Skeletal muscle cell (primary cell): ENCODE results near the gene ATP4A.

ENCODE experiments used
- DNase-seq: peaks from one replicate; pipeline ENCODE4 v3.0.0-alpha.2; 2010; ENCODE audit warnings: low read depth
- H3K4me3 ChIP-seq: 2 replicates; pipeline ENCODE4 v1.5.1; 2011; ENCODE audit warnings: low read depth, mild to moderate bottlenecking, control low read depth, low read length, moderate library complexity

Gene ATP4A

DNA sequence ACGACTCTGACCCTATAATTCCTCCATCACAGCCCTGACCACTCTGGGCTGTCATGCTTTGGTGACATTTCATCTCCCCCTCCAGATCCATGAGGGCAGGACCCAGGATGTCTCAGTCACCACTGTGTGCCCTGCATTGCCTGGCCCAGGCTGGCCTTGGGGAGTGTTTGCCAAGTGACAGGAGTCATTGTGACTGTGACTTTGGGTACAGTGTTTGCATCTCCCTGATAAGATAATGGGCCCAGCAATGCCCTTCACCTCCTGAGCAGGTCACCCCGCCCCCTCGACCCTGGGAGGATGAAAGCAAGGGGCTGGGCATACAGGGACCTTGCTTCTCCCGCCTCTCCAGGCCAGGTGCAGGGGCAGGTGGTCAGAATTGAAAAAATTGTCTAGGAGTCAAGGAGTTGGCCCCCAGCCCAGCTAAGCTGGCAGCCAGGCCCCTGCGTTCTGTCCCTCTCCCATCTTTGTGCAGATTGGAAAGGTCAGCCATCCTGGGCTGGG is 5.9 kb upstream of the ATP4A start:
- DNase-seq, result no peak
- H3K4me3 ChIP-seq, result no peak overlapping the region

DNA sequence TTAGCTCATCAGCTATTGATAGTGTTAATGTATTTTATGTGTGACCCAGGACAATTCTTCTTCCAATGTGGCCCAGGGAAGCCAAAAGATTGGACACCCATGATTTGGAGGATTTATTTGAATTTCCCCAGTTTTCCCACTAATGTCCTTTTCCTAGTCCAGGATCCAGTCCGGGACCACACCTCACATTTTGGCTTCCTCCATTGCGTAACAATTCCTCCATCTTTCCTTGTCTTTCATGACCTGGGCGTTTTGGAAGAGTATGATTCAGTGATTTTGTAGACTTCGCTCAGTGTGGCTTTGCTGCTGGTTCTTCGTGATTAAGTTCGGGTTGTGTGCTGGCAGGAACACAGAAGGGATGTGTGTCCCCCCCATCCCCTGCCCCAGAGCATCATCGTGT is 3.3 kb upstream of the ATP4A start:
- DNase-seq, result no peak
- no peak overlapping the region for H3K4me3 ChIP-seq

DNA sequence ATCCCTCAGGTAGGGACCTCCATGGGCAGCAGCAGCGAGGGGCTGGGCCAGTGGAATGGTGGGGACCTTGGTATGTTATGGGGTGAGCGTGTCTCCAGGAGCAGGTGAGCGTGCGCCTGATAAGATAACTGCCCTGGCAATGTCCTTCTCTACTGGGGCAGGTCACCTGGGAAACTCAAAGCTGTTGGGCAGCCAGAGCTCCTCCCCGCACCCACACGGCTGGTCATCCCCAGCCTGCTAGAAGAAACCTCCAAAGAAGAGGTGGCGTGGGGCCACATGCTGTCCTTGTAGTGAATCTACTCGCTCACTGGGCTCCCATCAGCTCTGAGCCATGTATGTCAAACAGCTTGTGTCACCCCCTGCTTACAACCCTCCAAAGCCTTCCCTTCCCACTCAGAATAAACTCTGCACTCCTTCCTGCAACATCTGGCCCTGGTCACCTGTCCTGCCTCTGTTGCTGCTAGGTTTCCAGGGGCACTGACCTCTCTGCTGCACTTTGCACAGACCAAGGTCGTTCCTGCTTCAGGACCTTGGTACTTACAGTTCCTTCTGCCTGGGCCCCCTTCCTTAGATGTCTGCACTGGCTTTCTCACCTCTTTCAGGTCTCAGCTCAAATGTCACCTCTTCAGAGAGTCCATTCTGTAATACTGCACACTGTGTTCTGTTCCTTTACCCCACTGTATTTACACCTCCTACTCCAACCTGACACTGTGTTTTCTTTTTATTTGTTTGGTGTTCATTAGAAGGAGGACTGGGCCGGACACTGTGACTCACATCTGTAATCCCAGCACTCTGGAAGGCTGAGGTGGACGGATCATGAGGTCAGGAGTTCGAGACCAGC is 1.8 kb upstream of the ATP4A start:
- no peak for DNase-seq
- no peak overlapping the region for H3K4me3 ChIP-seq

DNA sequence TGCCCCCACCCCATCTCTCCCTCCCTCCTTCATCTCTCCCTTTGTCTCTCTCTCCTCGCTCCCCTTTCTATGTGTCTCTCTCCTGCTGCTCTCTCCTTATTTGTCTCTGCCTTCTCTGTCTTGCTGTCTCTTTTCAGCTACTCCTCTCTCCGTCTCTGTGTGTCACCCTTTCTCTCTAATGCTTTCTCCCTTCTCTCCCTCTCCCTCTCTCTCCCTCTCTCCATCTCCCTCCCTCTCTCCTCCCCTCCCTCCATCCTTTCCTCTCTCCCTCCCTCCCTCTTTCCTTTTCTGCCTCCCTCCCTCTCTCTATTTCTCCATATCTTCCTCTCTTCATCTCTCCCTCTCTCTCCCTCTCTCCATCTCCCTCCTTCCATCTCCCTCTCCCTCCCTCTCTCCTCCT is 682 bp downstream of the ATP4A start:
- H3K4me3 ChIP-seq, result no peak overlapping the region
- DNase-seq, result no peak

DNA sequence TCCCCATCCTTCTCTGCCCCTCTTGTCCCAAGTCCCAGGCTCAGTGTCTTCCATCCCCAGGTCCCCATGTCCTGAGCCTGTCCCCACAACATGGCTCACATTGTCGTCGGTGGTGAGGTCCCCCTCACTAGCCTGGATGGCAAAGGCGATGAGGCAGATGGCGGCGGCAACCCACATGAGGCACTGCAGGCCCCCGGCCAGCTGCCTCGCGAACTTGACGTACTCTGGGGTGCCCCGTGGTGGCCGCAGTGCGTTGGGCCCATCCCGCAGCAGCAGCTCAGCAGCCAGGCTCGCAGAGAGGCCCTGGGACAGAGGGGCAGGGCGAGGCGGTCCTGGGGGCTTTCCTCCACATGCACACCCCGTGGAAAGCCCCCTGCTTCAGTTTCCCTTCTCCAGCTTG is 1.1 kb downstream of the ATP4A start:
- no peak overlapping the region for H3K4me3 ChIP-seq
- no peak for DNase-seq

DNA sequence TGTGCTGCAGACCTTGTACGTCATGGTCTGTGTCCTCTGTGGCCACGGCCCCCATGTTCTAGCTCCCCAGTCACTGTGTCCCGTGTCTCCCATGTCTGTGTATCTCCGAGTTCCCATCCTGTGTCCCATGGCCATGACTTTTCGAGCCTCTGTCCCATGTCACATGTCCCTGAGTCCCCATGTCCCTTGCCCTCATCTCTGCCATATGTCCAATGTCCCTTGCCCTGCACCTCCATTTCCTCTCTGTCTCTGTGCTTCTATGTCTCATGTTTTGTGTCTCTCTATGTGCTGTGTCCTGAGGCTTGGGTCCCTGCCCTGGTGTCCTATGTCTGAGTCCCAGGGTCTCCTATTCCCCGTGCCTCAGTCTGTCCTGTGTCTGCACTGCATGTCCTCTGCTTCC is 2.0 kb downstream of the ATP4A start:
- no peak overlapping the region for H3K4me3 ChIP-seq
- DNase-seq, result no peak

DNA sequence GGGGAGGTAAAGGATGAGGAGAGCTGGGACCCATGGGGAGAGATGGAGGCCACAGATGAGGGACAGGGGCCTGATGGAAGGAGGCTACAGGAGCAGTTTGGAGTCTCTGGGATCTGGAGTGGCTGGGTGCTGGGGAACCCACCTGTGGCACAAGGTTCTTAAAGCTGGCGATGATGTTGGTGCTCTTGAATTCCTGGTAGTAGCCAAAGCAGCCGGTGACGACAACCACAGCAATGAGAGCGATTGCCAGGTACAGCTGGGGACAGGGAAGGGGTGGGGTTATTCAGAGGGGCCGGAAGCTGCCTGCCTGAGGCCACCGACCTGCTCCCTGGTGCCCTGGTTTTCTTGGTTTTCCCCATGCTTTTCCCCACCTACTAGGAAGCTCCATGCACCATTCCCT is 2.8 kb downstream of the ATP4A start:
- no peak for DNase-seq
- no peak overlapping the region for H3K4me3 ChIP-seq

DNA sequence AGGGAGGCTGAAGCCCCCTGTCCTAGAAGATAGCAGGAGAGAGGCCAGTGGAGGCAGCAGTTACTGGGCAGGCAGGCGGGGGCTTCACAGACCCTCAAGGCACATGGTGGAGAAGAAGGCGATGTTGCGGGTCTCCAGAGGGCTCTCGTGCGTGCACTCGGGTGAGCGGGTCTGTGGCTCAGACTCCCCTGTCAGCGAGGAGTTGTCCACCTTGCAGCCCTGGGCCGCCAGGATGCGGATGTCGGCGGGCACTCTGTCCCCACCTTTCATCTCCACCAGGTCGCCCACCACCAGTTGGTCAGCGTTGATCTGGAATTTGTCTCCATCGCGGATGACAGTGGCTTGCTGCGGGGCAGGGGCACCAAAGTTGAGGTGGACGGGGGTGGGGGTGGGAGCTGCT is 3.2 kb downstream of the ATP4A start:
- no peak overlapping the region for H3K4me3 ChIP-seq
- DNase-seq, result no peak

DNA sequence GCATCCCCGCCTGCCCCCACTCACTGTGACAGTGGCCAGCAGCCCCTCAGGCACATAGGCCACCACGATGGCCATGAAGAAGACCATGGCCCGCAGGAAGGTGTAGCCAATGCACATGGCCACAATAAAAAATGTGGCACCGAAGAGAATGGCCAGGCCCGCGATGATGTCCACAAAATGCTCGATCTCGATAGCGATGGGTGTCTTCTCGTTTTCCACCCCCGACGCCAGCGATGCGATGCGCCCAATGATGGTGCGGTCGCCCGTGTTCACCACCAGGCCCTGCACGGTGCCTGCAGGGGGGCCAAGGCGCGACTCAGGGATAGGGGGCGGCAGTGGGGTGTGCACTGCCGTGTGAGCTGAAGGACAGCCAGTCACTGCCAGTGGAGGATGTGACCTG is 3.7 kb downstream of the ATP4A start:
- H3K4me3 ChIP-seq, result no peak overlapping the region
- DNase-seq, result no peak

DNA sequence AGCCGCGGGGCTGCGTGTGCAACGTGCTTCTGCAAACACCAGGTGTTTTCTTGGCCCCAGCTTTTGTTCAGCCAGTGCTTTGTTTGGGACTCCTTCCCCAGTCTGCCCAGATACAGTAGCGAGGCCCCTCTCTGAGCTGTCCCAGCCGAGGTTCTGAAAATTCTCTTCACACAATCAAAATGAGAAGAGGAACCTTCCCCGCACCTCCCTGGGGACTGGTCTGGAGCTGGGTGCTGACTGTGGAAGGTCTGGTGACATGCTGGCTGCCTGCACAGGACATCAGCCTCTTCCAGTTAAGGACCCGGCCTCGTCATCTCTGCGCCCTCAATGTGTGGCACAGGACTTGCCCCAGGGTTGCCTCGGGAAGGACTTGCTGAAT is 4.2 kb downstream of the ATP4A start:
- DNase-seq, result no peak

DNA sequence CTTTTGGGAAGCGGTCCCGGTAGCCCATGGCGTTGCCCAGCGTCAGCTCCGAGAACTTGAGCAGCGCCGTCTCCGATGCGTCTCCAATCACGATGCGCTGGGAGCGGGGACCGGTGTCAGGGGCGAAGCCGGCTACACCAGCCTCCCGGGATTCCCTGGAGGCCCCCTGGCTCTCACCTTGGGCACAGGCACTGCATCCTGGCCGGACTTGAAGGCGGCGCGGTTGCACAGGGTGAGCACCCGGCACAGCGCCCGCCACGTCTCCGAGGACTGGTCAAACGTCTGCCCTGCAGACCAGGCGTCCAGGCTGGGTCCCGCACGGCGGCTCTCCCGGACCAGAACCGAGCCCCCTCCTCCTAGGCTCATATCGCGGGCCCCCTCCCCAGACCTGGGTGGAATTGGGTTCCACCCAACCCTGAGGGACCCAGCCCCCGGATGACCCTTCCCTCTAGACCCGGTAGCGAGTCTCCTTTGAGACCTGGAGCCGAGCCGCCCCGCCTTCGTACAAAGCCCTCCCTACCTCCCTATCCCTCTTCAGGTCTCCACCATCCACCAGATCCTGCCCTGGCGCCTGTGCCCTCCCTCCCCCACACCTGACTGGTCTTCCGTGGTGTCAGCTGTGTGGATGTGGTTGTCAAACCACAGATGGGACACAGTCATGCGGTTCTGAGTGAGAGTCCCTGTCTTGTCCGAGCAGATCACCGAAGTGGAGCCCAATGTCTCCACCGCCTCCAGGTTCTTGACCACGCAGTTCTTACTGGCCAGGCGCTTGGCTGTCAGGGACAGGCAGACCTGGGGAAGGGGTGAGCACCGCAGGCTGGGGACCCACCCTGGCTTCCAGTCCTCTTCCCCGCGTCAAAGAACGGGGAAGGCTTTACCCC is 4.8 kb downstream of the ATP4A start:
- no peak for DNase-seq
- peak overlapping the region; percentile 49 for H3K4me3 ChIP-seq

More for the DNA sequence above, 4.2 kb downstream of the ATP4A start:
- no peak overlapping the region for H3K4me3 ChIP-seq

DNA sequence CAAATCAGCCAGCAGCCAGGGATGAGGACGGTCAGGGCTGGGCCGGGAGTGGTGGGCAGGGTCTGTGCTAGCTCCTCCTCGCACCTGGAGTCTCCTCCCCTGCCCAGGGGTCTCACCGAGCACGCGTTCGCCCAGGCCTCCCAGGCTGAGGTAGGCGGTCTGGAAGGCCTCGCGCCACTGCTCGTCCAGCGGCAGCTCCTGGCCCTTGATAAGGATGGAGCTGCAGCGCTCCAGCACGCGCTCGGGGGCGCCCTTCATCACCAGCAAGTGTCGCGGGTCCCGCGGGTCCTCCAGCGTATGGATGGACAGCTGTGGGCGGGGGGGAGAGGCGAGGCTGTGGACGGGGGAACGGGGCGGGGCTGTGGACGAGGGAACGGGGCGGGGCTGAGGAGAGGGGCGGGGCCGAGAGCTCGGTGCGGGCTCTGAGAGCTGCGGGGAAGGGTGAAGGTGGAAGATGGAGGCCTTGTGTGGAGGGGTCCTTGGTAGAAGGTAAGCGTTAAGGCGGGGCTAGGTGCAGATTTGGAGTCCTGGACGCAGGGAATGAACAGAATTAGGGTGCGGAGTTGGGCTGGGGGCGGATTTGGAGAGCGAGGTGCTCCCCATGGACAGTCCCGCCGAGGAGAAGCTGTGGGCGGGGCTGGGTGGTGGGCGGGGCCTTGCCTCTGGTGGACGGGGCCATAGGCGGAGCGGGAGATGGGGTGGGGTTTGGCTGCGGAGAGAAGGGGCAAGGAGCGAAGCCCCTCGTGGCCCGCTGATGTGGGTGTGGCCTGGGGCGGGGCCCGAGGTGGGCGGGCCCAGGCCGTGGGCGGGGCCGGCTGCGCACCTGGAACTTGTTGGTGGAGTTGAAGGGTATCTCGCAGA is 5.7 kb downstream of the ATP4A start:
- DNase-seq, result no peak

DNA sequence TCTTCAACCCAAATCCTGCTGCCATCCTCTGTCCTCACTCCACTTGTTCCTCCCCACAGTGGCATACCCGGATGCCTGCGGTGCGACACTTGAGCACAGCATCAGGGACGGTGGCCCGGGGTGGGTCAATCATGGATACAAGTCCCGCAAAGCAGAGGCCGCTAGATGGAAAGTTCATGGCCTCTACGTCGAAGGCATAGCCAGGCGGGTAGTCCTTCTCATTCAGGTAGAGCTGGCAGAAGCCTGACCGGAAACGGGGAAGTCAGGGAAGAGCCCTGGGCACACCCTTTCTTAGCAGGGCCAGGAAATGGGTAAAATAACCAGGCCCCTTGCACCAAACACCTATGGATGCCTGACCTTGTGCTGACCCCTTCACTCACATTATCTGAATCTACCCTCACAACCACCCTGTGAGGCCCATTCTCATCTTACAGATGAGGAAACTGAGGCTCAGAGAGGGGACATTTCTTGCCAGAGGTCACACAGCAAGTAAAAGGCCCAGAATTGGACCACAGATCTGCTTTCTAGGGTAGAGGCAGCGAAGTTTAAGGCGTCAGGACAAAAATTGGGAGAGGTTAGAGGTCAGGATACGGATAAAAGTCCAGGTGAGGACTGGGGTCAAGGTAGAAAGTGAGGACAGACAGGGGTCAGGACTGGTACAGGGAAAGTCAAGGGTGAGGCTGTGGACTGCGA is 6.5 kb downstream of the ATP4A start:
- no peak for DNase-seq
- H3K4me3 ChIP-seq, result no peak overlapping the region

More for the DNA sequence above, 5.7 kb downstream of the ATP4A start:
- H3K4me3 ChIP-seq, result peak overlapping the region; percentile 49

DNA sequence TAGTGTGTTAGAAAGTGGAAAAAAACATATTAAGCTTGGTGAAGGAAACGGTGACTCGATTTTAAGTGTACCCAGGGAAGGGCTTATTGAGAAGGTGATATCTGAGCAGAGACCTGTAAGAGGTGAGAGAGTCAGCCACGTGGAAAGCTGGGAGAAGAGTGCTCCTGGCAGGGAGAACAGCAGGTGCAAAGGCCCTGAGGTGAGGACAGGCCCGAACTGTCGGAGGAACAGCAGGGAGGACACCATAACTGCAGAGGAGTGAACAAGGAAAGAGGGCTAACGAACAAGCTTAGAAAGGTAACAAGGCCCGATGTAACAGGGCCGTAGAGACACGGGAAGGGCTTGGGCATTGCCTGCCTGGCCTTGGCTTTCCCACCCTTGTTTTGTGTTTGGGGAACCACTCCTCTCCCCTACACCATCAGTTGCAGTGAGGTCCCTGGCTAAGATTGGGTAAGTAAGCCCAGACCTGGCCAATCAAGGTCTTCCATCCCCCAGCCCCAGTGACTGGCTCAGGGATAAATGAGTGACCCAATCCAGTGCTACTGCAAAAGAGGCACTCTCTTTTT is 7.3 kb downstream of the ATP4A start:
- DNase-seq, result no peak
- H3K4me3 ChIP-seq, result no peak overlapping the region

DNA sequence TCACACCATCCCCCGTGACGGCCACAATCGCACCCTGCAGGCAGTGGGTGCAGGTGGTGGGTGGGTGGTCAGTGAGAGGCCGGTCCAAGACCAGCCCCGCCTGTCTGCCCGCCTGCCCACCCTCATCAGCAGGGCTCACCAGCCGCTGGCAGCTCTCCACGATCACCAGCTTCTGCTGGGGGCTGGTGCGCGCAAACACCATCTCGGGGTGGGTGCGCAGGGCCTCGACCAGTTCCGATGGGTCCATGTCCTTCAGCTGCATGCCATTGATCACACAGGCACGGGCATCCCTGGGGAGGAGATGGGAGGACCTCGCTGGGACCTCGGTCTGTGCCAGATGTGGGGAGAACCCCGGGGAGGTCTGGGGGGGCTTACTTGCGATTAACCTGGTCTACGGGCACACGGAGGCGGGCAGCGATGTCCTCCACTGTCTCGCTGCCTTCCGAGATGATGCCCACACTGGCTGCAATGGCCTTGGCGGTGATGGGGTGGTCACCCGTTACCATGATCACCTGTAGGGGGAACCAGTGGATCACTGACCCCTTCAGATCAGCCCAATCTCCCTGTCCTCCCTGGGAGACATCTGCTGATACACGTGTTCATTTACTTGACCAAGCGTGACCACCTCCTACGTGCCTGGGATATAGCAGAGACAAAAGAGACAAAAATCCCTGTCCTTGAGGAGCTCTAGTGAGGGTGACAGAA is 8.0 kb downstream of the ATP4A start:
- no peak for DNase-seq
- no peak overlapping the region for H3K4me3 ChIP-seq

DNA sequence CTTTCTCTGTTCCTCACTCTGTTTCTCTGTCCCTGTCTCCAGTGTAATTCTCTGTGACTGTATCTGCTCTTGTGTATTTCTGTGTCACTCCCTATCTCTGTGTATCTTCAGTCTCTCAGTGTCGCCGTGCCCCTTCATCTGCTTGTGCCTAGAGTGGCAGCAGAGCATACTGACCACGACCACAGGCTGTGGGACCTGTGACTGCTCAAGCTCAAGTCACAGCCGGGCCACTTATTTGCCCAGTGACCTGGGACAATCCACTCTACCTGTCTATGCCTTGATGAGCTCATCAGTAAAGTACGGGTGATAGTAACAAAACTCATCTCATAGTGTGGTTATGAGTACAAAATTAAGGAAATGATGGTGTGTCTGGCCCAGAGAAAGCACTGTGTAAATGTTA is 9.4 kb downstream of the ATP4A start:
- H3K4me3 ChIP-seq, result no peak overlapping the region
- DNase-seq, result no peak

DNA sequence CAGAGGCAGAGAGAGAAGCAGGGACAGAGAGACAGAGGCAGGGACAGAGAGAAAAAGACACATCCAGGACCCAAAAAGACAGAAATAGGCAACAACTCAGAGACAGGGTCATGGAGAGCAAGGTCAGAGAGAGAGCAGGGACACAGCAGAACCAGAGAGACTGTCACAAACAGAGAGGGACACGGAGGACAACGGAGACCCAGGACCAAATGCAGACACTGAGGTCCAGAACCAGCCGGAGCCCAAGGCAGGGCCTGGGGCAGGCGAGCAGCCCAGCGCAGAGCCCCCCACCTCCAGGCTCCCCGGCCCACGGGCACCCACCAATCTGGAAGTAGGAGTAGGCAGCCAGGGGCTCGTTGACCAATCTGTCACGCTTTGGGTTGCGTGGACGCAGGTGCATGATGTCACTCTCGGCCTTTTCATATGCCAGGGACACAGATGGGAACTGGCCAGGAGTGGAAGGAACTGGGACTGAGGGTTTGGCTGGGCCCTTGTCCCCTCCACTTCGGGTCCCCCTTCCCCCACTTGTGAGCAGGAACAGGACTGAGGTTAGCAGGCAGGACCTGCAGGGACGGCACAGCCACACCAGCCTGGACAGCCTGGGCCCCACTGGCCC is 10.0 kb downstream of the ATP4A start:
- no peak for DNase-seq
- H3K4me3 ChIP-seq, result no peak overlapping the region
